Islet of Langerhans (tissue), 1 donor: ENCODE results near the gene ARRB1.
"Not testable (repeated sequence)": the region's sequence is repeated elsewhere in the genome, so short reads cannot be mapped to it uniquely, and the experiment has no call there.

Experiments
- FAIRE-seq: peaks from one replicate; lab custom pipeline; 2011; peaks lifted over from hg19 to GRCh38; lab: Jason Lieb, UNC

Gene ARRB1

DNA sequence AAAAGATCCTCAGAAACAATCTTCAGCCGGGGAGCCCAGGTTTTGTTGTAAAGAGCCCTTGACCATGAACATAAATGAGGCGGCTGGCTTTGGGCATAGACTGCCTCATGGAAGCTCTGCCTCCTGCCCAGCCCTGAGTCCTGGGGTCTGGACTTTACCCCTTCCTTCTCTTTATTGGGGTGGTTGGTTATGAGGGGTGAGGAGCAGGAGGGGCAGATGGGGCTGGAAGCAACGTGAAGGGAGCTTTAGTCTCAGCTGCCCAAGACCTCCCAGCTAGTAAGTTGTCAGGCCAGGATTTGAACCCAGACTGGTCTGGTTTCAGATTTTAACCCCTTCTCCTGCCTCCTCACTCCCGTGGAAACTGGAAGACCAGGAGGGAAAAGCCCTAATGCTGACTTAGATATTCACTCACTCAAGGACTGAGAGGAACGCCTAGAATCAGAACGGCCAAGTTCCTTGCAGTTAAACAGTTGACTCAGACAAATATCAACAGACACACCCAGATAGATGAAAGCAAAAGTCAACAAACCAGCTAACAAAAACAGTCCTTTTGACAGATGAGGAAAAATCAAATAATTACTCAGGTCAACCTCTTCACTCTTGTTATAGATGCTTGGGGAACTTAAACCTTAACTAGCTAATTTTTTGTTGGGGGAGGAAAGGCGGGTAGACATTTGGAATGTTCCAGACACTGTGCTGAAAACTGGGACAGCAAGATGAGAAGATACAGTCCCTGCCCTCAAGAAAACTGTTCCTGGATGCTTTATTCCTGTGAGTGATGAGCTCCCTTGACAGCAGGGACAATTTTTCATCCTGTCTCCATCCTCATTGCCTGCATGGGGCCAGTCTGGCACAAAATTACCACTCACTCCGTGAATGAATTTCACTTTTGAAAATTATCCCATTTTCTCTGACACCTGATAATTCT, 20.8 kb upstream of the ARRB1 start:
- FAIRE-seq = no peak

DNA sequence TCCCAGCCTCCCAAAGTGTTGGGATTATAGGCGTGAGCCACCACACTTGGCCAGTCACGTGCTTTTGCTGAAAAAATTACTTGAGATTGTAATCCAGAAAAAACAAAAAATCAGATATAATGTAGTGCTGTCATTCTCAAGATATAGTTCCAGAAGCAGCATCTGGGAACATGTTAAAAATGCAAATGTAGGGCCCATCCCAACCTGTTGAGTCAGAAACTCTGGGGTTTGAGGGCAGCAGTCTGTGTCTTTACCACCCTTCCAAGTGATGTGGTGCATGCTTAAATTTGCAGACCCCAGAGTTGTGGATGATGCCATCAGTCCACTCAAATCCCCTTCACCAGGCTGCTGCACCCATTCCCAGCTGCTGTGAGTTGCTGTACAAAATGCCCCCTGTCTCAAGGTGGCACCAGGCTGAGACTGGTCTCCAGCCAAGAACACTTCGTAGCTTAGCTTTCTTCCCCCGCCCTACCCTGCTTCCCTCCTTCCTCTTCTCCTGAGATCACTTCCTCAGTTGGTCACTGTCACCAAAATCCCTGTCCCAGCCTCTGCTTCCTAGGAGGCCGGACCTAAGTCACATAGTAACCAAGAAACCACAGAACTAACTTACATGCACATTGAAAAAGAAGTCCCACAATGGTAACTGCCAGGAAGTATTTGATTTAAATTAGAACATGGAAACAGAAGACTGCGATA, 18.2 kb upstream of the ARRB1 start:
- FAIRE-seq = no peak

- FAIRE-seq = not testable (repeated sequence)
Measured at GRCh38 chr11:75366826-75367225, 15.4 kb upstream of the ARRB1 start.

- FAIRE-seq = no peak
Measured at GRCh38 chr11:75365711-75366181, 14.3 kb upstream of the ARRB1 start.

DNA sequence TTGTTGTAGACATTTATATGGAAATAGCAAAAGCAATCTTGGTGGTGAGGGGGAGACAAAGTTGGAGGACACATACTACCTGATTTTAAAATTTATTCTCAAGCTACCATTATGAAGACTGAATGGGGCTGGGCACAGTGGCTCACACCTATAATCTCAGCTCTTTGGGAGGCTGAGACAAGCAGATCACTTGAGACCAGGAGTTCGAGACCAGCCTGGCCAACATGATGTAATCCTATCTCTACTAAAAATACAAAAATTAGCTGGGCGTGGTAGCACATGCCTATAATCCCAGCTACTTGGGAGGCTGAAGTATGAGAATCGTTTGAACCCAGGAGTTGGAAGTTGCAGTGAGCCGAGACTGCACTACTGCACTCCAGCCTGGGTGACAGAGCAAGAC, 10.8 kb upstream of the ARRB1 start:
- FAIRE-seq = not testable (repeated sequence)

- FAIRE-seq = no peak
Measured at GRCh38 chr11:75356613-75357012, 5.2 kb upstream of the ARRB1 start.

DNA sequence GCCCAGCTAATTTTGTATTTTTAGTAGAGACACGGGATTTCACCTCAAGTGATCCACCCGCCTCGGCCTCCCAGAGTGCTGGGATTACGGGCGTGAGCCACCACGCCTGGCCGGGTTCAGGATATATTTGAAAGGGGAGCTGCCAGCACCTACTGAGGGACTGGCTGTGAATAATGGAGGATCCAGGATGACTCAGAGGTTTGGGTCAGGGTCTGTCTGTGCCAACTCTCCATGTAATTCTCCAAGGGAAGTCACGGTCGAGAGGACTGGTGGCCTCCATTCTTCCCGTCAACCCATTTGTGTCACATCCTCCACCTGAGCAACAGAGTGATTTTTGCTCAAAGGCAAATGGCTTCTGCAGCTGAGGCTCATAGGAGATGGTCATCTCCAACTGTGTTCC, 3.6 kb upstream of the ARRB1 start:
- no peak for FAIRE-seq

DNA sequence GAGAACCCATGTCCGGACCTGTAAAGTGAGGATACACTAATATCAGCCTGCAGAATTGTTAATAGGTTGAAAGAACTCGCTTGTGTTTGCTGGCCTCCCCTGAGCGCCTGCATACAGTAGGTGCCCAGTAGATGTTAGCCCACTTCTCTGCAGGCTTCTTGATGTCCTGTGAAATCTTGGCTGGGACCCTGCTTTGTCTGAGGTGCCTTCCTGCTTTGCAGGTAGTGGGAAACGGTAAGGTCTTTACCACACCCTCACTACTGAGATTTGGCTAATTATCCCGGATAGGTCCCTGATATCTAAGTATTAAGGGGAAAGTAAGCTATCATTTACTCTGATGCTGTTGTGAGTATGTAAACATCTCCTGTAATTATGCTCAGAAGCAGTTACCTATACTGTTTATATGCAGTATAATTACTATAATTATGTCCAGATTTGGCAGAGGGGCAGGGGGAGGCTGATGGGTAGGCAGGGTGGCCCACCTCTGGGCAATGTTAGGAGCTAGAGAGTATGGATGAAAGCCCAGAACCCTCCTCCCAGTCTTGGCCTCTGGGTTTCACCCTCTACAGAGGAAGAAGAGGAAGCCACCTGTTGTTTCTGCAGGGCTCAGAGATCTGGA, 1.2 kb upstream of the ARRB1 start:
- no peak for FAIRE-seq

- no peak for FAIRE-seq
Measured at GRCh38 chr11:75351791-75352587, 528 bp upstream of the ARRB1 start.

DNA sequence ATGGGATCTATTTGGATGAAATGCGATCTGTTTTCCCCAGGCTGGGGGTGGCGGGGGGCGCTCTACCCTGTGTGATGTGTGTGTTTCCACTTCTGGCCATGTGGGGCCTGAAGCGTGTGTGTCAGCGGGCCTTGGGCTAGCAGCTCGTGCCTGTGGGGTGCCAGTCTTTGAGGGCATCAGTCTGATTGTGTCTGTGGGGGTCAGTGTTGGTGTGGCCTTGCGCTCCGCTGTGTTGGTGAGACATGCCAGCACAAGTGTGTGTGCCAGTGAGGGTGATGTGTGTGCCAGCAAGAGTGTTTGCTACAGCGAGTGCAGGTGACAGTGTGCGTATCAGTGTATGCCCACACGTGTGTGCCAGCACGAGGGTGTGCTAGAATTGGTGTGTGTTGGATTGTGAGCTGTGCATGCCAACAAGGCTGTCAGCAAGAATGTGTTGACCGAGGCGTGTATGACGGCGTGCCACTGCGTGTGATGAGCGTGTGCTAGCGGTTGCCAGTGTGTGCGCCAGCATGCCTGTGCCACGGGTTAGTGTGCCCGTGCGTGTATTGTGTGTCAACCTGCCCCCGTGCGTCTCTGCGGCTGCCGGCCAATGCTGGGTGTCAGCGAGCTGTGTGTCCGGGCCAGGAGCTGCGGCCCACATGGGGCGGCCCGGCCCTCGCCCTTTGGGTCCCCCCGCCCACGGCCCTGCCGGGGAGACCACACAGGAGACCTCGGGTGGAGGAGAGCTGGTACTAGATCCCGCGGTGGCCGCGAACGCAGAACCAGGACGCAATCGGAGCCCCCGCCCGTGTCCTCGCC, 519 bp downstream of the ARRB1 start:
- no peak for FAIRE-seq

DNA sequence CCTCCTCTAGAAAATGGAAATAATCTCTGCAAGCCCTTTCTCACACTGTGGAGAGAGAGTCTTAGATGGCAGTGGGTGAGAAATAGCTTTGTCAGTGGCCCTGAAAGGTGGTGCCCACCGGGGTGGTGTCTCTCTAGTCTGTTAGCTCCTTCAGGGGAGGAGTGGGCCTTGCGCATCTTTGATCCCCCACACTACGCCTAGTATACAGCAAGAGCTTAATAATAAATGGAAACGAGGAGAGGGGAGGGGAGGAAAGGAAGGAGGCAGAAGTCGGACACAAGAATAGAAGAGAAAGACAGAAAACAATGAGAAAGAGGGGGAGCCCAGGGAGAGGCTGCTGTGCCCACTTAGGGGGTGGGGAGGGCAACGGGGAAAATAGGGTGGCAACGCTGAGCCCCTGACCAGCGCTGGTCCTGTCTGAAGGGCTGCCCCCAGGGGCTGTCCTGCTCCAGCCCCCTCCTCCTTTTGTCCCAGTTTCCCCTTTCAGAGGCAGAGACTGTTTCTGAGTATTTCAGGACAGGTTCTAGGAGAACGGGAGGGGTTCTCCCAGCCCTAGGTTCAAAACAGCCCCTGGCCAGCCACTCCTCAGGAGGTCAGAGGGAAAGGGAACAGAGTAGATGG, 1.2 kb downstream of the ARRB1 start:
- FAIRE-seq = no peak

DNA sequence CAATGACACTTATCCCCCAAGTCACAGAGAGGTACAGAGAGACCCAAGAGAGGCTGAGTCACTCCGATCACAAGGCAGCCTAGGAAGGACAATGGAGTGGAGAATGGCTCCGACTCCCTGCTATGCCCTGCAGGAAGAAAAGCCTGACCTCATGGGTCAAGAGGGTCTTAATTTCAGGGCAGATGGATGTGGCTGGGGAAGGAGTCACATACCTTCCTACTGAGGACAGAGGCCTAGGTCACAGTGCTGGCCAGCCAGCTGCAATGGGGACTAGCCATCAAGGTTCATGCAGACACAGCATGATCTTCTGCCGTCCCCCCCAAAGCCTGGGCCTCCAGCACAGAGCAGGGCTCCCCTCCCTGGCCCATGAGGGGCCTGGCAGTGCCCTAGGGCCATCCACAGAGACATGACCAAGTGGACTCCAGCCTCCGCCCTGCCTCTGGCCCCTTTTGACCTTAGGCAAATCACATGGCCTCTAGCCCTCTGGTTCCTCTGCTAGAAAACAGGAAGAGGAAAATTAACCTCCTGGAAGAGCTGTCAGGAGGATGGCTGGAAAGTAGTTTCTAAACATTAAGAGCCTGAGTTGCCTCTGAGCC, 1.8 kb downstream of the ARRB1 start:
- no peak for FAIRE-seq

GRCh38 chr11:75347781-75348566, 3.5 kb downstream of the ARRB1 start:
- no peak for FAIRE-seq

DNA sequence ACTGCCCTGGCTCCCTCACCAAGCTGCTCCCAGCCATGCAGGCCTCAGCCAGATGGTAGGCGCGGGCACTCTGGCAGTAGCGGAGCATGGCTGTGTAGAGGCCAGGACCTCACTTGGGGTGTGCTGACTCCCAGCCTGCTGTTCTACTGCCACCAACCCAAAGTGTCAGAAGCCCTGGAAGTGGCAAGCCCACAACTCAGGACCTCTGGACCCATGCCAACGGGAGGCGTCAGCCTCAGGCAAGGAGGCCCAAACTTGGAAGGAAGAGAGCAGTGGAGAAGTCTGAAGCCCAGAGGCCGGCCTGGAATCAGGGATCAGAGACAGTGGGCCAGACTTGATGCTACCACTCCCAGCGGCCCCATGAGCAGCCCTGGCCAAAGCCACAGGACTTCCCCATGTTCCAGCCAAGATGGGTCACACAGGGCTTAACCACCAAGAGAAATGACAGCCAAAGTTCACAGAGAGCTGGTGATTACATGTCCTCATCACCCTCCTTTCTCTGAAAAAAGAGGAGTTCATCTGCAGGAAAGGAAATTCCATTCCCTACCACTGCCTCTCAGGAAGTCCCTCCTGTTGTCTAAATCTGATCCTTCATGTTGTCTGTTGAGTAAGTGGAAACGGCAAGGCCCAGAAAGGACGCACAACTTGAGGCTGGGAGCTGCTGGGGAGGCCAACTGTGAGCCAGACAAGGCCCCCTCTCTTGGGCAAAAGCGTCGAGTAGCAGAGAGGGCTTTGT, 4.4 kb downstream of the ARRB1 start:
- no peak for FAIRE-seq

GRCh38 chr11:75346296-75346695, 5.2 kb downstream of the ARRB1 start:
- FAIRE-seq = no peak

DNA sequence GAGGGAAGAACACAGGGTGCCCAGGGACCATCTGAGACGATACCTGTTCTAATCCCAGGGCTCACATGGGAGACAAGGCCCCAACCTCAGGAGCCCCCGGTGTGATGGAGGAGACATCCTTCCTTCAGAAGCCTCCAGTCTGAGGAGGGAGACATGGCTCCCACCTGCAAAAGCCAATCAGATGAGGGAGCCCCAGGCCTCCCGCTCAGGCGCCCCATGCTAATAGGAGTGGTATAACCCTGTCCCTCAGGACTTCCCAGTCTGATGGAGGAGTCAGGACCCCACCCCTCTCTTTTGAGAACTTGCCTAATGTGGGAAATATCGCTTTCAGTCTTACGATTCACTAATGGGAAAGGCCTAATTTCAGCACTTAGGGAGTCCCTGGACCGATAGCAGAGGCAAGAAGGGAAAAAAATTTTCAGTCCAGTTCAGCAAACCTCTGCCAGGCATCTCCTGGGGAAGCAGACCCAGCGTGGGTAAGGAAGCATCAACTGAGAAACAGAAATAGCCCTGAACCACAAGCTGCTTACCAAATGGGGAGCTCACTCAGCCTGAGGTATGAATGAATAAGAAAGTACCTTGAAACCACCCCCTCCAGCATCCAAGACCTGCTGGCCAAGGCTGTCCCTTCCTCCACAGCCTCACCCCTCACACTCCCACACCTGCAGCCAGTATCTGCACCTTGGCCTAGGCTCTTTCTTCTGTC, 5.9 kb downstream of the ARRB1 start:
- FAIRE-seq = no peak

DNA sequence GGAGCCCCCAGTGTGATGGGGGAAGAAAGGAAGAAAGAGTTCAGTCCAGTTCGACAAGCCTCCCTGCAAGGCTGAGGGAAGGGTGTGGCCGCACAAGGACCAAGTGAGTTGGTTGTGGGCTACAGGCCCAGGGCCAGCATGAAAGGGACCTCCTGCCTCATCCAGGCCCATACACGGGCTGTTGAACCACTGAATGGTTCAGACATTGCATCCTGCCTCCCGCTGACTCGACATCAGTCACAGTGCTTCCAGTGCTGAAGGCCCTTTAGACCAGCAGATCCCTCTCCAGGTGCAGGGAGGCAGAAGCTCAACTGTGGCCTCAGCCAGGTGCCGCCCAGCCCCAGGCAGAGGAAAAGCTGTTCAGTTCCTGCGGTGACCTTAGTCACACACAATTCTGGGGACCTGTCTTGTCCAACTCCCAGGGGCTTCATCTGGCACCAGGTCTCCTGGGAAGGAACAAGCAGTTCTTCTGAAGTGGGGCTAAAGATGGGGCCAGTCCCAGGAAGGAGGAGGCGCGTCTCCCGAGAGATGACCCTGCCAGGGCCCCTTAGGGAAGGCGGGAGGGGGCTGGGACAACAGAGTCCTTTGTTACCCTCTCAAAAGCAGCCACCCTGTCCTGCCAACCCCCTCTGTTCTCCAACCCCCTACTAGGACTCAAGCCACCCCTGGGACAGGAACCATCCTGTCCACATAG, 6.6 kb downstream of the ARRB1 start:
- no peak for FAIRE-seq

- no peak for FAIRE-seq
Measured at GRCh38 chr11:75344186-75344585, 7.3 kb downstream of the ARRB1 start.
